ENCODE measurements around the gene B3GNT2. TPM values are rescaled to one million over a fixed set of nuclear protein-coding genes. Genes with fewer than 3 reads are reported as not detected.

B3GNT2 gene
- total RNA-seq, 1 donor from 2014 or later = 23.8 TPM

GRCh38 chr2:62238236-62238635 is 42.3 kb downstream of the B3GNT2 start:
- Histone ChIP-seq H3K4me3 (ENCODE audit: insufficient read depth, low read depth, low read length) (no peak overlapping the region), H2AFZ (ENCODE audit: low read depth, low read length) (no peak overlapping the region), H3K27me3 (ENCODE audit: insufficient read depth, low read length) (no peaks in the 10 kb centered on the region), H3K9ac (ENCODE audit: low read length) (no peak overlapping the region), H3K36me3 (ENCODE audit: insufficient read depth, low read length) (no peaks in the 10 kb centered on the region), H3K27ac (ENCODE audit: low read depth, low read length) (no peak overlapping the region), H4K20me1 (ENCODE audit: insufficient read depth, low read length) (no peaks in the 10 kb centered on the region), H3K4me1 (ENCODE audit: insufficient read depth, low read length) (no peaks in the 10 kb centered on the region), H3K79me2 (ENCODE audit: insufficient read depth, low read length) (no peaks in the 10 kb centered on the region), H3K4me2 (ENCODE audit: low read length) (no peak overlapping the region), H3K9me3 (ENCODE audit: insufficient read depth, low read depth, low read length) (no peaks in the 10 kb centered on the region)
- no peak for DNase-seq (ENCODE audit: low read depth)
- TF ChIP-seq CTCF (IDR thresholded peaks at IDR 0.05; ENCODE audit: insufficient read depth, low read depth, low read length) = no peak
- no peak for TF ChIP-seq EZH2 (IDR thresholded peaks at IDR 0.05; ENCODE audit: insufficient read depth, low read length)
- Mint-ChIP-seq H3K9me3 (ENCODE audit: unreplicated experiment) (no peaks in the 10 kb centered on the region), H3K27me3 (ENCODE audit: low read depth, unreplicated experiment) (no peaks in the 10 kb centered on the region), H3K36me3 (ENCODE audit: low read depth, unreplicated experiment) (peaks cover 4% of the 10 kb centered on the region), H3K4me3 (ENCODE audit: unreplicated experiment) (no peak overlapping the region), H3K27ac (ENCODE audit: unreplicated experiment) (no peak overlapping the region), H3K4me1 (ENCODE audit: low read depth, unreplicated experiment) (peaks cover 2% of the 10 kb centered on the region)
- FAIRE-seq = no peak

- H3K9me3 ChIP-seq (ENCODE audit: insufficient read depth, low read depth, low read length) = no peaks in the 10 kb centered on the region
- no peak for FAIRE-seq
- H3K27me3 Mint-ChIP-seq (ENCODE audit: low read depth, unreplicated experiment) = no peaks in the 10 kb centered on the region
- no peak overlapping the region for H3K9ac ChIP-seq (ENCODE audit: low read length)
- H3K27me3 ChIP-seq (ENCODE audit: insufficient read depth, low read length) = no peaks in the 10 kb centered on the region
- no peak overlapping the region for H3K4me3 ChIP-seq (ENCODE audit: insufficient read depth, low read depth, low read length)
- no peaks in the 10 kb centered on the region for H3K36me3 ChIP-seq (ENCODE audit: insufficient read depth, low read length)
- no peak overlapping the region for H2AFZ ChIP-seq (ENCODE audit: low read depth, low read length)
- H3K4me2 ChIP-seq (ENCODE audit: low read length) = no peak overlapping the region
- no peak overlapping the region for H3K27ac Mint-ChIP-seq (ENCODE audit: unreplicated experiment)
- H4K20me1 ChIP-seq (ENCODE audit: insufficient read depth, low read length) = no peaks in the 10 kb centered on the region
- H3K36me3 Mint-ChIP-seq (ENCODE audit: low read depth, unreplicated experiment) = peaks cover 3% of the 10 kb centered on the region
- H3K4me1 ChIP-seq (ENCODE audit: insufficient read depth, low read length) = no peaks in the 10 kb centered on the region
- no peaks in the 10 kb centered on the region for H3K79me2 ChIP-seq (ENCODE audit: insufficient read depth, low read length)
- H3K9me3 Mint-ChIP-seq (ENCODE audit: unreplicated experiment) = no peaks in the 10 kb centered on the region
- DNase-seq (ENCODE audit: low read depth) = no peak
- no peak overlapping the region for H3K27ac ChIP-seq (ENCODE audit: low read depth, low read length)
- TF ChIP-seq CTCF (IDR thresholded peaks at IDR 0.05; ENCODE audit: insufficient read depth, low read depth, low read length) (no peak), EZH2 (IDR thresholded peaks at IDR 0.05; ENCODE audit: insufficient read depth, low read length) (no peak)
- H3K4me1 Mint-ChIP-seq (ENCODE audit: low read depth, unreplicated experiment) = peaks cover 2% of the 10 kb centered on the region
- no peak overlapping the region for H3K4me3 Mint-ChIP-seq (ENCODE audit: unreplicated experiment)
These were observed 44.6 kb downstream of the B3GNT2 start for GRCh38 chr2:62240546-62240945.

GRCh38 chr2:62243983-62244382 is 48.1 kb downstream of the B3GNT2 start:
- Histone ChIP-seq H3K36me3 (ENCODE audit: insufficient read depth, low read length) (no peaks in the 10 kb centered on the region), H3K27ac (ENCODE audit: low read depth, low read length) (no peak overlapping the region), H4K20me1 (ENCODE audit: insufficient read depth, low read length) (no peaks in the 10 kb centered on the region), H3K9ac (ENCODE audit: low read length) (no peak overlapping the region), H3K4me2 (ENCODE audit: low read length) (no peak overlapping the region), H3K4me3 (ENCODE audit: insufficient read depth, low read depth, low read length) (no peak overlapping the region), H2AFZ (ENCODE audit: low read depth, low read length) (no peak overlapping the region), H3K79me2 (ENCODE audit: insufficient read depth, low read length) (no peaks in the 10 kb centered on the region), H3K4me1 (ENCODE audit: insufficient read depth, low read length) (no peaks in the 10 kb centered on the region), H3K9me3 (ENCODE audit: insufficient read depth, low read depth, low read length) (no peaks in the 10 kb centered on the region), H3K27me3 (ENCODE audit: insufficient read depth, low read length) (no peaks in the 10 kb centered on the region)
- DNase-seq (ENCODE audit: low read depth) = no peak
- H3K9me3 Mint-ChIP-seq (ENCODE audit: unreplicated experiment) = no peaks in the 10 kb centered on the region
- TF ChIP-seq EZH2 (IDR thresholded peaks at IDR 0.05; ENCODE audit: insufficient read depth, low read length) (no peak), CTCF (IDR thresholded peaks at IDR 0.05; ENCODE audit: insufficient read depth, low read depth, low read length) (no peak)
- H3K27ac Mint-ChIP-seq (ENCODE audit: unreplicated experiment) = no peak overlapping the region
- H3K36me3 Mint-ChIP-seq (ENCODE audit: low read depth, unreplicated experiment) = no peaks in the 10 kb centered on the region
- H3K27me3 Mint-ChIP-seq (ENCODE audit: low read depth, unreplicated experiment) = no peaks in the 10 kb centered on the region
- no peak for FAIRE-seq
- no peak overlapping the region for H3K4me3 Mint-ChIP-seq (ENCODE audit: unreplicated experiment)
- peaks cover 2% of the 10 kb centered on the region for H3K4me1 Mint-ChIP-seq (ENCODE audit: low read depth, unreplicated experiment)
